A549 (cell line): ENCODE results near the gene ITGA11. TPM values are rescaled to one million over a fixed set of nuclear protein-coding genes. Genes with fewer than 3 reads are reported as not detected.

Experiments used
- ATAC-seq, 2 experiments: fragments of 200-7000 bp in 1 of 2; fragments of >200 bp in 1 of 2; cut with Nextera tagmentation in 1 of 2; cut with Tn5 transposase in 1 of 2; 3 replicates each; pipeline versions ENCODE4 v1.8.0 to v1.9.1; 2018 to 2020; ENCODE audit warnings: mild to moderate bottlenecking in 1 of 2, moderate library complexity in 1 of 2
- CTCF ChIA-PET: fragments of 300-600 bp; sonication (Branson Sonifier 250); formaldehyde crosslinking; extraction: SDS; loops from one replicate; lab custom pipeline; 2021; ENCODE audit warnings: antibody characterized with exemption, inconsistent platforms; lab: Yijun Ruan, JAX
- POLR2A ChIA-PET: fragments of 350-600 bp; formaldehyde crosslinking; extraction: SDS; loops from one replicate; lab custom pipeline; 2021; ENCODE audit warnings: antibody characterized with exemption, inconsistent platforms; lab: Yijun Ruan, JAX
- DNase-seq, 2 experiments: peaks; one replicate each; pipeline versions ENCODE4 v3.0.0 to v3.0.0-alpha.2; 2011 to 2016; ENCODE audit warnings: low read depth in 1 of 2, low spot score in 1 of 2
- FAIRE-seq: peaks from 2 replicates; lab custom pipeline; 2011; peaks lifted over from hg19 to GRCh38; lab: Jason Lieb, UNC
- H3K27ac ChIP-seq, 2 experiments: fragments of >200 bp; sonication (Bioruptor Twin); formaldehyde crosslinking; 3 replicates each; pipeline ENCODE4 v1.5.1; 2016 to 2017
- H3K4me1 ChIP-seq: fragments of >200 bp; sonication (Bioruptor Twin); formaldehyde crosslinking; 3 replicates; pipeline ENCODE4 v1.6.1; 2016
- H3K4me2 ChIP-seq: fragments of >200 bp; sonication (Bioruptor Twin); formaldehyde crosslinking; 3 replicates; pipeline ENCODE4 v1.6.1; 2016
- H3K4me3 ChIP-seq: fragments of >200 bp; sonication (Bioruptor Twin); formaldehyde crosslinking; 3 replicates; pipeline ENCODE4 v1.5.1; 2016
- H3K9me3 ChIP-seq: fragments of >200 bp; sonication (Bioruptor Twin); formaldehyde crosslinking; 3 replicates; pipeline ENCODE4 v1.6.1; 2016
- CEBPB ChIP-seq, 2 experiments: fragments of >200 bp in 1 of 2; sonication (Bioruptor Twin) in 1 of 2; formaldehyde crosslinking in 1 of 2; IDR thresholded peaks; 2 replicates each; pipeline ENCODE4 v1.6.1; 2012 to 2016
- EHF ChIP-seq: fragments of 250-450 bp; sonication (Bioruptor Pico); IDR thresholded peaks from 2 replicates; pipeline ENCODE4 v1.5.0; 2020; ENCODE audit warnings: mild to moderate bottlenecking
- ELK1 ChIP-seq: fragments of 150-350 bp; IDR thresholded peaks from 2 replicates; pipeline ENCODE4 v1.6.1; 2014; ENCODE audit warnings: low read depth, mild to moderate bottlenecking, low read length
- EP300 ChIP-seq, 2 experiments: fragments of >200 bp; sonication (Bioruptor Twin); formaldehyde crosslinking; IDR thresholded peaks; 2 replicates in 1 of 2; 3 replicates in 1 of 2; pipeline ENCODE4 v1.6.1; 2016 to 2017
- ESRRA ChIP-seq: fragments of 150-350 bp; IDR thresholded peaks from 2 replicates; pipeline ENCODE4 v1.6.1; 2014; ENCODE audit warnings: mild to moderate bottlenecking, low read length, borderline replicate concordance
- HEYL ChIP-seq: fragments of 250-450 bp; sonication (Bioruptor Pico); IDR thresholded peaks from 2 replicates; pipeline ENCODE4 v1.8.0; 2021; ENCODE audit warnings: mild to moderate bottlenecking, moderate library complexity
- HOXB13 ChIP-seq: fragments of 250-450 bp; sonication (Bioruptor Pico); IDR thresholded peaks from 2 replicates; pipeline ENCODE4 v1.5.0; 2020; ENCODE audit warnings: low read depth, mild to moderate bottlenecking, moderate library complexity
- HOXB5 ChIP-seq: fragments of 250-450 bp; sonication (Bioruptor Pico); IDR thresholded peaks from 2 replicates; pipeline ENCODE4 v1.5.0; 2020; ENCODE audit warnings: mild to moderate bottlenecking, moderate library complexity
- KDM1A ChIP-seq: fragments of 200-600 bp; sonication (generic); IDR thresholded peaks from 2 replicates; pipeline ENCODE4 v1.6.1; 2016; ENCODE audit warnings: low read depth, mild to moderate bottlenecking
- KDM5A ChIP-seq: fragments of 200-600 bp; sonication (generic); IDR thresholded peaks from 2 replicates; pipeline ENCODE4 v1.6.1; 2016; ENCODE audit warnings: antibody characterized with exemption, mild to moderate bottlenecking
- MAFK ChIP-seq: fragments of 450-650 bp; IDR thresholded peaks from 2 replicates; pipeline ENCODE4 v1.6.1; 2014; ENCODE audit not compliant: partially characterized antibody
- MYC ChIP-seq: IDR thresholded peaks from 2 replicates; pipeline ENCODE4 v1.6.1; 2012; ENCODE audit warnings: mild to moderate bottlenecking, inconsistent platforms, low read length, improper control_type of control experiment, borderline replicate concordance
- NFE2L2 ChIP-seq: fragments of 150-350 bp; conservative IDR thresholded peaks from 2 replicates; pipeline ENCODE4 v1.6.1; 2014; ENCODE audit warnings: low read length
- NPAS2 ChIP-seq: fragments of 250-450 bp; sonication (Bioruptor Pico); IDR thresholded peaks from 2 replicates; pipeline ENCODE4 v1.8.0; 2022; ENCODE audit warnings: mild to moderate bottlenecking, moderate library complexity, borderline replicate concordance
- NR3C1 ChIP-seq: fragments of >200 bp; sonication (Bioruptor Twin); formaldehyde crosslinking; IDR thresholded peaks from 3 replicates; pipeline ENCODE4 v1.6.1; 2017
- PBX3 ChIP-seq: IDR thresholded peaks from 2 replicates; pipeline ENCODE4 v1.6.1; 2012
- POLR2A ChIP-seq: IDR thresholded peaks from 2 replicates; pipeline ENCODE4 v1.6.1; 2012; ENCODE audit warnings: mild to moderate bottlenecking, low read length
- RCOR1 ChIP-seq: fragments of 150-350 bp; IDR thresholded peaks from 2 replicates; pipeline ENCODE4 v1.6.1; 2014; ENCODE audit warnings: antibody characterized with exemption, low read length, low read depth
- RFX5 ChIP-seq: fragments of 450-650 bp; IDR thresholded peaks from 2 replicates; pipeline ENCODE4 v1.7.1; 2014; ENCODE audit warnings: antibody characterized with exemption, mild to moderate bottlenecking, moderate library complexity
- SREBF2 ChIP-seq: fragments of 450-650 bp; IDR thresholded peaks from 2 replicates; pipeline ENCODE4 v1.6.1; 2014; ENCODE audit warnings: mild to moderate bottlenecking, moderate library complexity
- TP53 ChIP-seq: fragments of 250-450 bp; sonication (Bioruptor Pico); IDR thresholded peaks from 2 replicates; pipeline ENCODE4 v1.5.0; 2021; ENCODE audit warnings: mild to moderate bottlenecking, moderate library complexity
- ZC3H11A ChIP-seq: fragments of 450-650 bp; IDR thresholded peaks from 2 replicates; pipeline ENCODE4 v1.6.1; 2014; ENCODE audit warnings: antibody characterized with exemption, mild to moderate bottlenecking
- ZNF302 ChIP-seq: fragments of 250-450 bp; sonication (Bioruptor Pico); IDR thresholded peaks from 2 replicates; pipeline ENCODE4 v1.9.0; 2021; ENCODE audit warnings: inconsistent platforms, mild to moderate bottlenecking, moderate library complexity
- ZSCAN20 ChIP-seq: fragments of 250-450 bp; sonication (Bioruptor Pico); IDR thresholded peaks from 2 replicates; pipeline ENCODE4 v1.8.0; 2022; ENCODE audit warnings: mild to moderate bottlenecking, moderate library complexity
- WGBS: methylation state at CpG from one replicate; pipeline ENCODE4 v1.1.6; 2017; ENCODE audit errors: missing lambda C conversion rate; 5-methylcytosine and 5-hydroxymethylcytosine counted together
- polyA plus RNA-seq, 4 experiments: library from polyadenylated mRNA; depleted of rRNA in 3 of 4; stranded (reverse); fragments of >200 nt; fragmentation: RNase III in 1 of 4; extraction: RNeasy Plus Mini Kit Qiagen cat#74134 plus additional on column Dnase treatment in 1 of 4; gene quantifications; 2 replicates in 3 of 4; 3 replicates in 1 of 4; pipeline ENCODE4 v1.2.3, GENCODE V29; 2011 to 2017
- TF ChIP-seq, protein P1 (sequence below): fragments of >200 bp; sonication (Bioruptor Twin); formaldehyde crosslinking; IDR thresholded peaks from 3 replicates; pipeline ENCODE4 v1.6.1; 2016
- TF ChIP-seq, protein P2 (sequence below): IDR thresholded peaks from 2 replicates; pipeline ENCODE4 v1.6.1; 2012; ENCODE audit warnings: low read depth, borderline replicate concordance
- TF ChIP-seq, protein P3 (sequence below): fragments of >200 bp; sonication (Bioruptor Twin); formaldehyde crosslinking; IDR thresholded peaks from 2 replicates; pipeline ENCODE4 v1.6.1; 2016
- TF ChIP-seq, protein P4 (sequence below): fragments of 450-650 bp; IDR thresholded peaks from 2 replicates; pipeline ENCODE4 v1.6.1; 2014; ENCODE audit warnings: antibody characterized with exemption

Gene ITGA11
- polyA plus RNA-seq, 2 of the 4 experiments (the other 2 are of a cell fraction) = 8.3 to 17.2 TPM

DNA sequence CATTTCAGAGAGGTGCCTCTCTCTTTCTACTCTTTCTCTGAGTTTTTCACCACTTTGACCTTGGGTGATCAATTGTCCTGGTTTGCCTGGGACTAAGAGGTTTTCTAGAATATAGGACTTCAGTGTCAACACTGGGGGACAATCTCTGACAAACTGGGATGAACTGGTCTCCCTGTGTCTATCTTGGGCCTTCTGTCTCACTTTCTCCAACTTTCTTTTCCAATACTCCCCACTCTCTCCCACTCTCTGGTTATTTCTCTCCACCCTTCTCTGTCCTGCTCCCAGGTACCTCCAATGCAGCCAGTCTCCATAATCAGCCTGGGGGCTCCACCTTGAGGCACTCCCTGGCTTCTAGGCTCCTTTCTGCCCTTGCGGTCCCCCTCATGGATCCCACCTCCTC, 4.7 kb upstream of the ITGA11 start:
- DNase-seq = no peak
- TF ChIP-seq CEBPB (IDR thresholded peaks at IDR 0.05) (no peak), NFE2L2 (no peak), MYC (no peak), ZC3H11A (no peak), PBX3 (no peak), ZNF302 (no peak), KDM5A (no peak), KDM1A (no peak), EHF (CRISPR knock-in tag) (no peak), MAFK (no peak), NR3C1 (no peak), ESRRA (no peak), SREBF2 (no peak), POLR2A (no peak), EP300 (IDR thresholded peaks at IDR 0.05) (no peak), HOXB5 (CRISPR knock-in tag) (no peak), RCOR1 (no peak)
- TF ChIP-seq, protein P1, sequence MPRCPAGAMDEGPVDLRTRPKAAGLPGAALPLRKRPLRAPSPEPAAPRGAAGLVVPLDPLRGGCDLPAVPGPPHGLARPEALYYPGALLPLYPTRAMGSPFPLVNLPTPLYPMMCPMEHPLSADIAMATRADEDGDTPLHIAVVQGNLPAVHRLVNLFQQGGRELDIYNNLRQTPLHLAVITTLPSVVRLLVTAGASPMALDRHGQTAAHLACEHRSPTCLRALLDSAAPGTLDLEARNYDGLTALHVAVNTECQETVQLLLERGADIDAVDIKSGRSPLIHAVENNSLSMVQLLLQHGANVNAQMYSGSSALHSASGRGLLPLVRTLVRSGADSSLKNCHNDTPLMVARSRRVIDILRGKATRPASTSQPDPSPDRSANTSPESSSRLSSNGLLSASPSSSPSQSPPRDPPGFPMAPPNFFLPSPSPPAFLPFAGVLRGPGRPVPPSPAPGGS = no peak
- TF ChIP-seq, all 56 proteins: peak for 0
- ChIA-PET POLR2A (no interaction called here), CTCF (interaction anchor here (0.6 to 1.1 kb wide), 2 partner anchors 24 to 53 kb away, joined by 3 read pairs; no protein-coding TSS in a partner anchor)
- no peak overlapping the region for H3K4me2 ChIP-seq
- WGBS = 86% methylated on average over 1 of the region's 1 CpG
- H3K9me3 ChIP-seq = no peaks in the 10 kb centered on the region
- no peak overlapping the region for H3K27ac ChIP-seq
- H3K4me3 ChIP-seq = no peak overlapping the region
- ATAC-seq = no peak
- peaks cover 7% of the 10 kb centered on the region for H3K4me1 ChIP-seq
- FAIRE-seq = no peak

- Histone ChIP-seq H3K4me1 (peaks cover 7% of the 10 kb centered on the region), H3K9me3 (no peaks in the 10 kb centered on the region), H3K27ac (no peak overlapping the region), H3K4me2 (no peak overlapping the region), H3K4me3 (no peak overlapping the region)
- no peak for ATAC-seq
- WGBS = 69% methylated on average over 3 of the region's 3 CpGs
- no peak for FAIRE-seq
- CTCF ChIA-PET = interaction anchor here (0.6 to 1.1 kb wide), 4 partner anchors 23 to 216 kb away, joined by 3 read pairs; no protein-coding TSS in a partner anchor
- POLR2A ChIA-PET = no interaction called here
- TF ChIP-seq, protein P2, sequence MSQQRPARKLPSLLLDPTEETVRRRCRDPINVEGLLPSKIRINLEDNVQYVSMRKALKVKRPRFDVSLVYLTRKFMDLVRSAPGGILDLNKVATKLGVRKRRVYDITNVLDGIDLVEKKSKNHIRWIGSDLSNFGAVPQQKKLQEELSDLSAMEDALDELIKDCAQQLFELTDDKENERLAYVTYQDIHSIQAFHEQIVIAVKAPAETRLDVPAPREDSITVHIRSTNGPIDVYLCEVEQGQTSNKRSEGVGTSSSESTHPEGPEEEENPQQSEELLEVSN = no peak
- no peak for TF ChIP-seq TP53 (CRISPR knock-in tag)
- TF ChIP-seq ESRRA = no peak
- no peak for TF ChIP-seq RCOR1
- TF ChIP-seq ZC3H11A = no peak
- TF ChIP-seq KDM1A = no peak
- TF ChIP-seq, protein P3, sequence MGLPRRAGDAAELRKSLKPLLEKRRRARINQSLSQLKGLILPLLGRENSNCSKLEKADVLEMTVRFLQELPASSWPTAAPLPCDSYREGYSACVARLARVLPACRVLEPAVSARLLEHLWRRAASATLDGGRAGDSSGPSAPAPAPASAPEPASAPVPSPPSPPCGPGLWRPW = no peak
- no peak for TF ChIP-seq RFX5
- TF ChIP-seq, protein P4, sequence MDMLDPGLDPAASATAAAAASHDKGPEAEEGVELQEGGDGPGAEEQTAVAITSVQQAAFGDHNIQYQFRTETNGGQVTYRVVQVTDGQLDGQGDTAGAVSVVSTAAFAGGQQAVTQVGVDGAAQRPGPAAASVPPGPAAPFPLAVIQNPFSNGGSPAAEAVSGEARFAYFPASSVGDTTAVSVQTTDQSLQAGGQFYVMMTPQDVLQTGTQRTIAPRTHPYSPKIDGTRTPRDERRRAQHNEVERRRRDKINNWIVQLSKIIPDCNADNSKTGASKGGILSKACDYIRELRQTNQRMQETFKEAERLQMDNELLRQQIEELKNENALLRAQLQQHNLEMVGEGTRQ = no peak
- TF ChIP-seq ZSCAN20 (CRISPR knock-in tag) = no peak
- no peak for TF ChIP-seq HOXB13 (CRISPR knock-in tag)
- no peak for TF ChIP-seq HEYL (CRISPR knock-in tag)
- TF ChIP-seq ELK1 = no peak
- TF ChIP-seq NPAS2 (CRISPR knock-in tag) = no peak
- DNase-seq = no peak
Observed at GRCh38 chr15:68435966-68436365, 4.0 kb upstream of the ITGA11 start.
